ENCODE results near the gene FAF2. TPM values are rescaled to one million over a fixed set of nuclear protein-coding genes. Genes with fewer than 3 reads are reported as not detected.

The FAF2 gene
- total RNA-seq, 1 donor from 2014 or later: 45.5 TPM

GRCh38 chr5:176415952-176416924 is 31.9 kb upstream of the FAF2 start, which contains the start of gene CLTB:
TSS of gene CLTB (minus strand) at chr5:176416539. CDS start at chr5:176416363, 176 bp downstream.
- no peaks in the 10 kb centered on the region for H3K36me3 ChIP-seq (ENCODE audit: control insufficient read depth, insufficient read depth, low read length)
- H3K27me3 ChIP-seq (ENCODE audit: control insufficient read depth, insufficient read depth, low read length): no peaks in the 10 kb centered on the region
- TF ChIP-seq CTCF (IDR thresholded peaks at IDR 0.05; ENCODE audit: insufficient read depth, low read length, poor library complexity, severe bottlenecking): no peak
- DNase-seq (ENCODE audit: low read depth): no peak
- peak within 1 kb of the TSS; percentile 70 for H3K4me3 ChIP-seq (ENCODE audit: low read depth, low read length)

- no peak for TF ChIP-seq CTCF (IDR thresholded peaks at IDR 0.05; ENCODE audit: insufficient read depth, low read length, poor library complexity, severe bottlenecking)
- H3K36me3 ChIP-seq (ENCODE audit: control insufficient read depth, insufficient read depth, low read length): no peaks in the 10 kb centered on the region
- DNase-seq (ENCODE audit: low read depth): no peak
- H3K27me3 ChIP-seq (ENCODE audit: control insufficient read depth, insufficient read depth, low read length): no peaks in the 10 kb centered on the region
- H3K4me3 ChIP-seq (ENCODE audit: low read depth, low read length): peak overlapping the region; percentile 19
These were observed 31.2 kb upstream of the FAF2 start for GRCh38 chr5:176416965-176417364.

- no peak overlapping the region for H3K4me3 ChIP-seq (ENCODE audit: low read depth, low read length)
- no peak for TF ChIP-seq CTCF (IDR thresholded peaks at IDR 0.05; ENCODE audit: insufficient read depth, low read length, poor library complexity, severe bottlenecking)
- DNase-seq (ENCODE audit: low read depth): no peak
These were observed 29.9 kb upstream of the FAF2 start for GRCh38 chr5:176418251-176418650.

GRCh38 chr5:176420086-176420485 is 28.1 kb upstream of the FAF2 start:
- H3K36me3 ChIP-seq (ENCODE audit: control insufficient read depth, insufficient read depth, low read length): no peaks in the 10 kb centered on the region
- no peaks in the 10 kb centered on the region for H3K27me3 ChIP-seq (ENCODE audit: control insufficient read depth, insufficient read depth, low read length)
- no peak for TF ChIP-seq CTCF (IDR thresholded peaks at IDR 0.05; ENCODE audit: insufficient read depth, low read length, poor library complexity, severe bottlenecking)
- DNase-seq (ENCODE audit: low read depth): no peak
- no peak overlapping the region for H3K4me3 ChIP-seq (ENCODE audit: low read depth, low read length)

More at GRCh38 chr5:176418251-176418650, 29.9 kb upstream of the FAF2 start:
- H3K27me3 ChIP-seq (ENCODE audit: control insufficient read depth, insufficient read depth, low read length): no peaks in the 10 kb centered on the region
- H3K36me3 ChIP-seq (ENCODE audit: control insufficient read depth, insufficient read depth, low read length): no peaks in the 10 kb centered on the region

GRCh38 chr5:176420972-176421544 is 27.1 kb upstream of the FAF2 start:
- H3K36me3 ChIP-seq (ENCODE audit: control insufficient read depth, insufficient read depth, low read length): no peaks in the 10 kb centered on the region
- no peak overlapping the region for H3K4me3 ChIP-seq (ENCODE audit: low read depth, low read length)
- no peak for TF ChIP-seq CTCF (IDR thresholded peaks at IDR 0.05; ENCODE audit: insufficient read depth, low read length, poor library complexity, severe bottlenecking)
- no peaks in the 10 kb centered on the region for H3K27me3 ChIP-seq (ENCODE audit: control insufficient read depth, insufficient read depth, low read length)
- no peak for DNase-seq (ENCODE audit: low read depth)

Data from kidney epithelial cell (primary cell).